ENCODE measurements around the gene LMOD1.
"Not testable (repeated sequence)": the region's sequence is repeated elsewhere in the genome, so short reads cannot be mapped to it uniquely, and the experiment has no call there.

Gene LMOD1

DNA sequence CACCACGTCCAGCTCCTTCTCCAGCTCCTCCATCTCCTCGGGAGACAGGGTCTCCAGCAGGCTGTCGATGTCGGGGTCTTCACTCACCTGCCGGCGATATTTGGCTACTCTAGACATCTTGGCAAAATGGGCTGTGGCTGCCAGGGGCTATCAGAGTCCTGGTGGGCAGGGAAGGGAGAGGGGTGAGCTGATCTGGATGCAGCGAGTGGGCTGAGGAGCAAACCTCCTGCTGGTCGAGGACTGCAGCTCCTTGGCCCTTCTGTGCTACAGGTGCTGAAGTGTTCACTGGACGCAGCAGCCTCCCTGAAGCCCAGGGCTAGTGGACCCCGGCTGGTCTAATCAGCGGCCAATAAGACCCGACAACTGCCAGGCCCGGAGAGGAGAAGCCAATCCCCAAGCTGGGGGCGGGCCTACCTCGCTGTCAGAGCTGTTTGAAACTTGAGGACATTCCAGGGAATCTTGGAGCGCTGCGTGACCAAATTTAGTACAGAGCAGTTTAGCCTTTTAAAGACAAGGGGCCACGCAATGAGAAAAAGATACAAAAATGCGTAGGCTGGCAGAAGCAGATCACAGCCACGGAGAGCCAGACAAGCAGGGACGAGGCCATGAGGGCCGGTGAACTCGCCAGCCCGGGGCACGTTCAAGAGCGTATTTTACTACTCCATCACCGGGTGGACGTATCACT, at the start of gene LMOD1:
LMOD1 (minus strand) TSS at position 325 of the 685 bp plus-strand sequence; CDS start at position 117, 208 bp downstream.
- DNase-seq: peak; percentile 80

DNA sequence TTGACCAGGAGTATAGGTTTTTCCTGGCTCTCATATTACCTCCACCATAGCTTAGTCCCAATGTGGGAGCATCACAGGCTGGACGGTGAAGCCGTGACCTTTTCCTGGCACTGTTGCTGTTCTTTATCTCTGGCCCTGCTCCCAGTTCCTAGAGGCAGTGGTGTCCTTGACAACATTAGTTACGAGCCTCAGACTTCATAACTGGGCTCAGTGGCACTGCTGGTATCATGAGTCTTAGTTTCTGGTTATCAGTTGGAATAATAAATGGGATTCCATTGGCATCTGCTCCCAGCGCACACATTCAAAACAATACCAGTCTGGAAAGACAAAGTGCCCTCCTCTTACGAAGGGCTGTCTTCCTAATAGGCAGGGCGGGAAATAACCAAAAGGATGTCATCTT, 44.1 kb upstream of the LMOD1 start:
- no peak for DNase-seq

DNA sequence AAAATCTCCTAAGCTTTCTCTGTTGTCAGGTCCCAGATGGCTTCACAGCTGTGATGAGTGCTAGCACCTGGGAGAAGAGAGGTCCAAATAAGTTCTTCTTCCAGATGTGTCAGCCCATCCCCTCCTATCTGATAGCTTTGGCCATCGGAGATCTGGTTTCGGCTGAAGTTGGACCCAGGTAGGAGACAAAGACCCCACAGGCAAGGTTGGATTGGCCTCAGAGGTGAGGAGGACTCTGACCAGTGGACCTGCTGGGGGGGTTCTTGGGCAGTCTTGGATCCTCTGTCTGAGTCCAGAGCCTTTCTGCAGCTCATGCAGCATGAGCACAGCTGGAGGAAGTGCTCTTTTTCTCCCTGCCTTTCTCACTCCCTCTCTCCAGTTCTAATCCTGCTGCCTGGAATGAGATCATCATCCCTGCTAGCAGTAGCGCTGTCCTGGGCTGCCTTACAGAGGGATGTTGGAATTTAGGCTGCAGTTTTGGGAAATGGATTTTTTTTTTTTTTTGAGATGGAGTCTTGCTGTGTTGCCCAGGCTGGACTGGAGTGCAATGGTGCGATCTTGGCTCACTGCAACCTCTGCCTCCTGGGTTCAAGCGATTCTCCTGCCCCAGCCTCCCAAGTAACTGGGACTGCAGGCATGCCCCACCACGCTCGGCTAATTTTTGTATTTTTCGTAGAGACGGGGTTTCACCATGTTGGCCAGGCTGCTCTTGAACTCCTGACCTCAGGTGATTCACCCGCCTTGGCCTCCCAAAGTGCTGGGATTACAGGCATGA, 43.2 kb upstream of the LMOD1 start:
- no peak for DNase-seq

DNA sequence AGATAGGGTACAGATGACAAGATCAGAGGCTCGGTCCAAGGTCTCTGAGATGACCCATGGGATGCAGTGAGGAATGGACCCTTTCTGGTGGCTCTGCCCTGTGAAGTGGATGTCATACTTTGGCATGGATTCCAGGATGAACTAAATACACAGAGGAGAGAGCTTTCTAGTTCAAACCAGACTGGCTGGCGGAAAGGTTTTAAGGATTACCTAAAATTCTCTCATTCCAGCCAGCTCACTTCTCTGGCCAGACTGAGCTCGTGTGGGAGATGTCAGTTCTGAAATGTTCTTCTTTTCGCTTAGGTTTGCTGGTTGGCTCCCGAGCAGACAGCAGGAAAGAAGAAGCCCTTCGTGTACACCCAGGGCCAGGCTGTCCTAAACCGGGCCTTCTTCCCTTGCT, 42.3 kb upstream of the LMOD1 start:
- DNase-seq: no peak

DNA sequence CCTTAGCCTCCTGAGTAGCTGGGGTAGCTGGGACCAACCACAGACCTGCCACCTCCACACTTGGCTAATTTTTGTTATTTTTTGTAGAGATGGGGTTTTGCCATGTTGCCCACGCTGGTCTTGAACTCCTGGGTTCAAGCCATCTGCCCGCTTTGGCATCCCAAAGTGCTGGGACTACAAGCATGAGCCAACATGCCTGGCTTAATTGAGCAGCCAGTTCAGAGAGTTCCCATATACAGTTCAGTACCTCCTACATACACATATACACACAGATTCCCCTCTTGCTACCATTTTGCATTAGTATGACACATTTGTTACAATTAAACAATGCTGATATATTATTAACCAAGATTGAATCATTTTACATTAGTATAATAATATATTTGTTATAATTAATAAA, 39.0 kb upstream of the LMOD1 start:
- DNase-seq: no peak

DNA sequence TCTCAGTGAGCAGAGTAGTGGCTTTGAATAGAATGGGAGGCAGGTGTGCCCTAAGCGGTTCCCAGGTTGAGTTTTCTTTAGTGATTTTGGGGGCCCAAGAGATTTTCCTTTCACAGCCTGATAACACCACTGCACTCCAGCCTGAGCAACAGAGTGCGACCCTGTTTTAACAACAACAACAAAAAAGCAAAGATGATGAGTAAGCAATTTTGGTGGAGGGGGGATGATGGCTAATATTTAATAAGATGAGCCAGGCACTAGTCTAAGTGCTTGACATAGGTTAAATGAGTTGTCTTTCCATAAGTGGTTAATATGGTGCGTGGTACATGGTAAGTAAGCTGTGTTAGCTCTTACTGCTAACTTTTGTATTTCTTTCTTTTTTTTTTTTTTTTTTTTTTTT, 38.1 kb upstream of the LMOD1 start:
- DNase-seq: no peak

DNA sequence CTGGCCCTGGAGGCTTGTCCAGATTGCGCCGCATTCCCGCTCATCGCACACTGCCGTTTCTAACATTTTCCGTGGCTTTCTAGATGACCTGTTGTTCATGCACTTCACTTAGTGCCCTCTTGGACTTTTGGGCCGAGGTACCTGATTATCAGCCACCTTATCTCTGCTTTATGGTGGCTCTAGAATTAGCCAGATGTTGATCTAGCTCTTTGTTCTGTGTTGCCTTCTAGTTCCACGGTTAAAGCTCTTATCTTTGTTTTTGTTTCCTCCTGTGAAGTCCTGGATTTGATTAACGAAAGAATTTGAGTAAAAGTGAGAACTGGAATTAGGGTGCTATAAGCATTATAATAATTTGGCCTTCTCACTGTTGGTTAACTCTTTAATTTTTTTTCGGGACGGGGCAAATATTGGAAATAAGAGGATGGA, 37.0 kb upstream of the LMOD1 start:
- no peak for DNase-seq

DNA sequence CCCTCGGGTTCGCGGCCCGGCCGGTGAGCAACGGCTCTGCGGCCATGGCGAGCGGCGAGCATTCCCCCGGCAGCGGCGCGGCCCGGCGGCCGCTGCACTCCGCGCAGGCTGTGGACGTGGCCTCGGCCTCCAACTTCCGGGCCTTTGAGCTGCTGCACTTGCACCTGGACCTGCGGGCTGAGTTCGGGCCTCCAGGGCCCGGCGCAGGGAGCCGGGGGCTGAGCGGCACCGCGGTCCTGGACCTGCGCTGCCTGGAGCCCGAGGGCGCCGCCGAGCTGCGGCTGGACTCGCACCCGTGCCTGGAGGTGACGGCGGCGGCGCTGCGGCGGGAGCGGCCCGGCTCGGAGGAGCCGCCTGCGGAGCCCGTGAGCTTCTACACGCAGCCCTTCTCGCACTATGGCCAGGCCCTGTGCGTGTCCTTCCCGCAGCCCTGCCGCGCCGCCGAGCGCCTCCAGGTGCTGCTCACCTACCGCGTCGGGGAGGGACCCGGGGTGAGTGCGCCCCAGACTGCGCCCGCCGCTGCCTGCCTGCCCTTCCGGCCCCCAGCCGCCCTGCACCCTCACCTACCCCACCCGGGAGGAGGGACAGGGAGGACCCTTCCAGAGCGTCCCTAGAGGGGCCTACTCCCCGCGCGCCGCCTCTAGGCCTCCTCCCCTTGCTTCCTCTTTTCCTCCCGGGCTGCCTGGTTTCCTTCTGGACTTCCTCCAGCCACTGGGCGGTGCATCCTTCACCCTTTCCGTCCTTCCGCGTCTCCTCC, 36.5 kb upstream of the LMOD1 start, which contains the start of gene RNPEP:
RNPEP (plus strand) TSS at position 26 of the 757 bp plus-strand sequence; CDS start at position 45, 19 bp downstream.
- DNase-seq: peak; percentile 82

DNA sequence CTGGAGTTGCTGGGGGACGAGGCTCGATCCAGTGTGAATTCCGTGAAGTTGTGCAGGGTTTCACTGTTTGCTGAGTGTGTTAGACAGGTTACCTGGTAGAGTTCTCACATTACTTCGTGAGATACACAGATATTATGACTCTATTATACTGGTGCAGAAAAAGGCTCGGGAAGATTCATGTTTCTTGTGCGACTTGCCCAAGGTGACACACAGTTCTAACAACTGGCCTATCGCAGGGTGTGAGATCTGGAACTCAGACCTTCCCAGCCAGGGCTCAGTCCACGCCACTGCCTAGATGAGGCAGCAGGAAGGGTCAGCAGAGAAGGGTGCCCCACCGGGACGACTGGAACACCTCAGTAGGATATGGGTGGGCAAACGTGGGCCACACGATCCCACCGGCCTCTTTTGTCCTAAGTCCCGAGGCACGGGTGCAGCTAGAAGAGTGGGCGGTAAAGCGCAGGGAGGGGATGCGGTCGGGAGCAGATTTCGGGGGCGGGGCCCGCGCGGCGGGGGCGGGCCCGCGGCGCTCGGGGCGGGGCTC, 35.8 kb upstream of the LMOD1 start:
- peak; percentile 86 for DNase-seq

DNA sequence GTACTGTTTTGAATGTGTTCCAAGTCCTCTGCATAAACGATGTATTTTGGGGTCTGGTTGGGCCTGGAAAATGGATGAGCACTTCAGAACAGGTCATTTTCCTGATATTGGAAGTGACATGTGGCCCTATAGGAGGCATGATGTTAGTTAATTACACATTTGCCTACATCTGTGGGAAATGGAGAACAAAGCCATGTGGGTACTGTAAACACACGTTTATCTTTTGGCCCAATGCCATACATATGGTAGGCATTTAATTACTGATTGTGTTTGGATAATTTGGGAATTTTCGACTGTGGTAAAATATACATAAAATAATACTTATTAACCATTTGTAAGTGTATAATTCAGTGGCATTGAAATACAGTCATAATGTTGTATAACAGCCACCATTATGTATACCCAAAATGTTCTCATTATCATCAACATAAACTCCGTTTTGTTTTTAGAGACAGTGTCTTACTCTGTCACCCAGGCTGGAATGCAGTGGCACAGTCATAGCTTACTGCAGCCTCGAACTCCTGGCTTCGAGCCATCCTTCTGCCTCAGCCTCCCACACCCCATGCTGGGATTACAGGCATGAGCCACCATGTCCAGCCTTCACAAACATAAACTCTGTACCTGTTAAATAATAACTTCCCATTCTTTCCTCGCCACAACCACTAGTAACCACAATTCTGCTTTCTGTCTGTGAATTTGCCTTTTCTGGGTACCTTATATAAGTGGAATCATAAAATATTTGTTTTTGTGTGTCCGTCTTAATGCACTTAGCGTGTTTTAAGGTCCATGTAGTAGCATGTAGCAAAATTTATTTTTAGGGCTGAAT, 24.2 kb upstream of the LMOD1 start:
- no peak for DNase-seq

DNA sequence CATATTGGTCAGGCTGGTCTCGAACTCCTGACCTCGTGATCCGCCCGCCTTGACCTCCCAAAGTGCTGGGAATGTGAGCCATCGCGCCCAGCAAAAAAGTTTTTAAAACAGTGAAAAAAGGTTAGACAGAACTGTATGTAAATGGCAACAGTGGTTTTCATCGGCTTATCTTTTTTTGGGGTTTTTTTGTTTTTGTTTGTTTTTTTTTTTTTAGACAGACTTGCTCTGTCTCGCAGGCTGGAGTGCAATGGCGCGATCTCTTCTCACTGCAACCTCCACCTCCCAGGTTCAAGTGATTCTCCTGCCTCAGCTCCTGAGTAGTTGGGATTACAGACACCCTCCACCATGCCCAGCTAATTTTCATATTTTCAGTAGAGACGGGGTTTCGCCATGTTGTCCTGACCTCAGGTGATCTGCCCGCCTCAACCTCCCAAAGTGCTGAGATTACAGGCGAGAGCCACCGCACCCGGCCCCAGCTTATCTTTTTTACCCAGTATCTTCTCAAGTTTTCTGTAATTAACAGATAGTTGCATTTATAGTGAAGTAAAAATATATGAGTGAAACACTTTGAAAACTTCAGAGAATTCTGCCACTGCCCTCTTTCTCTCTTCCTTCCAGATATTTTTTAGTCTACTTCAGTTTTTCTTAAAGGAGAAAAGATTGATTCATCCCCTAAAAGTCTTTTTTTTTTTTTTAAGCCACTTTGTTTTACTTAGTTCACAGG, 22.0 kb upstream of the LMOD1 start:
- no peak for DNase-seq

DNA sequence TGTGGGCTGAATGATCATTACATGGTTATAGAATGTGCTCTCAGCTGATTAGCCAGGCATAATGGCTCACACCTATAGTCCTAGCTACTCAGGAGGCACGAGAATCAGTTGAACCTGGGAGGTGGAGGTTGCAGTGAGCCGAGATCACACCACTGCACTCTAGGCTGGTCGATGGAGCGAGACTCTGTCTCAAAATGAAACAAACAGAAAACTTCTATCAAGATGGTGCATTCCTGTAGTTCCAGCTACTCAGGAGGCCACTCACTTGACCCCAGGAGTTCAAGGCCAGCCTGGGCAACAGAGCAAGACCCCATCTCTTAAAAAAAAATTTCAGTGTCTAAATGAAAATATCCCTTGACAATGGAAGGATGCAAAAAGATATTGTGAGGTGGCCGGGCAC, 19.8 kb upstream of the LMOD1 start:
- no peak for DNase-seq

DNA sequence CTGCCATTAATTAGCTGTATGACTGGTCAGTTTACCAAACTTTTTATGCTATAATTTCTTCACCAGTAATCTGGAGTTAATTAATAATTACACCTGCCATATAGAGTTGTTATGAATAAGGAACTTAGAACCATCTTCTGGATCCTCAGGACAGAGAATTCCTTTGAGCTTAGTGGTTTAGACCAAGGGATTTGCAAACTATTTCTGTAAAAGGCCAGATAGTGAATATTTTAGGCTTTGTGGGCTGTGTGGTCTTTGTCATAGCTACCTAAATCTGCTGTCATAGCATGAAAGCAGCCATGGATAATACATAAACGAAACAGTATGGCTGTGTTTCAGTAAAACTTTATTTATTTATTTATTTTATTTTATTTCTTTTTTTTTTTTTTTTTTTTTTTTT, 17.9 kb upstream of the LMOD1 start:
- no peak for DNase-seq

DNA sequence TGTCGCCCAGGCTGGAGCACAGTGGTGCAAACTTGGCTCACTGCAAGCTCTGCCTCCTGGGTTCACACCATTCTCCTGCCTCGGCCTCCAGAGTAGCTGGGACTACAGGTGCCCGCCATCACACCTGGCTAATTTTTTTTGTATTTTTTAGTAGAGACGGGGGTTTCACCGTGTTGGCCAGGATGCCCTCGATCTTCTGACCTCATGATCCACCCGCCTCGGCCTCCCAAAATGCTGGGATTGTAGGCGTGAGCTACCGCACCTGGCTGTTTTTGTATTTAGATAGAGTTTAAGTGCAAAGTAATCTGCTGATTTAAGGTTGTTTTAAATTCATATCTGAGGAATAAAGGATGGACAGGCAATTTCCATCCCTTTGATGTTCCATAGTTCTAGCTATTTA, 16.0 kb upstream of the LMOD1 start:
- DNase-seq: not testable (repeated sequence)

DNA sequence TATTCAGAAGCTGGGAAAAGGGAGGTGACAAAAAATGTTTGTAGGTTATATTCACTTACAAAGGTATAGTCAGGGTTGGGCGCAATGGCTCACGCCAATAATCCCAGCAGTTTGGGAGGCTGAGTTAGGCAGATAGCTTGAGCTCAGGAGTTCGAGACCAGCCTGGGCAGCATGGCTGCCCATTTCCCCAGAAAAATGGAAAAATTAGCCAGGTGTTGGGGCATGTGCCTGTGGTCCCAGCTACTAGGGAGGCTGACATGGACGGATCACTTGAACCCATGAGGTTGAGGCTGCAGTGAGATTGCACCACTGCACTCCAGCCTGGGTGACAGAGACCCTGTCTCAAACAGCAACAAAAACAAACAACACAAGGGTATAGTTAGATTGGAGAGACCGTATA, 12.0 kb upstream of the LMOD1 start:
- no peak for DNase-seq

DNA sequence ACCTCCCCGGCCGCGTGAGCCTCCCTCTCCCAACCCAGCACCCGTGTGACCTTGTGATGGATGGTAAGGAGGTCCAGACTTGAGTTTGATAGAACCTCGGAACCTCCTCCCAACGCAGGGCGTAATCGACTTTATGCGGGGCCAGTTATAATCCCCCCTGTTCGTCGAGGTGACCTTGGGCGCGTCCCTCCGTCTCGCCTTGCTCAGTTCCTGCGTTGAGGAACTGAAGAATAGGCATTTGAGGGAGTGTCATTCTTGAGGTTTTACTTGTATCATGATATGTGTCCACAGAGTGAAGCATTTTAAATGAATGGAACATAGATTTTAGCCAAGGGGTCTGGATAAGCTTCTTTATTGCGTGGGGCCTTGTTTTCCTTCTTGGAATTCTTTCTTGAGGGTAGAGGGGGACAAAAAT, 9.4 kb upstream of the LMOD1 start:
- DNase-seq: no peak

DNA sequence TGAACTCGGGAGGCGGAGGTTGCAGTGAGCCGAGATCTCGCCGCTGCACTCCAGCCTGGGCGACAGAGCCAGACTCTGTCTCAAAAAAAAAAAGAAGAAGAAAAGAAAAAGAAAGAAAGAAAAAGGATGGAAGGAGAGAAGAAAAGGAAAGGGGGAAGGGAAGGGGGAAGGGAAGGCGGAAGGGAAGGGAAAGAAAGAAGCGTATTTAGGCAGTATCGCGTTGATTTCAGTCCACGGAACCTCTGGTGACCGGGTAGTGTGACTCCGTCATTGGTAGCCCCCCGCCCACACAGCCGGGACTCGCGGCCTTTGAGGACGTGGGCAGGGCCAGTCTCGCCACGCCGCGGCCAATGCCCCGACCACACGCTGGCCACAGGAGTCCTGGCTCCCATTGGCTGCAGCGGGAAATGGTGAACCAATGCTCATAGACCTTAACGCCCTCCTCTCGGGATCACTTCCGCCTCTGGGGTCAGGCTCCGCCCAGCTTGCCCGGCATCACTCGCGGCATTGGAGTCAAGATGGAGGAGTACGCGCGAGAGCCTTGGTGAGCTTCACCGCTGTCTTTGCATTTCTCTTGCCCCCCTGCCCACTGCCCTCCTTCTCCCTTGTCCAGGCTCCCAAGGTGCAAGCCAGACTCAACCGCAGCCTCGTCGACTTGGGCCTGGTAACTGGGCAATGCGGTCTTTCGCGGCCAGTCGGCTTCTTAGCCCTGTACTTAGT, 8.8 kb upstream of the LMOD1 start, which contains the start of gene TIMM17A:
TIMM17A (plus strand) TSS at position 495 of the 720 bp plus-strand sequence; CDS start at position 519, 24 bp downstream.
- DNase-seq: peak; percentile 98

DNA sequence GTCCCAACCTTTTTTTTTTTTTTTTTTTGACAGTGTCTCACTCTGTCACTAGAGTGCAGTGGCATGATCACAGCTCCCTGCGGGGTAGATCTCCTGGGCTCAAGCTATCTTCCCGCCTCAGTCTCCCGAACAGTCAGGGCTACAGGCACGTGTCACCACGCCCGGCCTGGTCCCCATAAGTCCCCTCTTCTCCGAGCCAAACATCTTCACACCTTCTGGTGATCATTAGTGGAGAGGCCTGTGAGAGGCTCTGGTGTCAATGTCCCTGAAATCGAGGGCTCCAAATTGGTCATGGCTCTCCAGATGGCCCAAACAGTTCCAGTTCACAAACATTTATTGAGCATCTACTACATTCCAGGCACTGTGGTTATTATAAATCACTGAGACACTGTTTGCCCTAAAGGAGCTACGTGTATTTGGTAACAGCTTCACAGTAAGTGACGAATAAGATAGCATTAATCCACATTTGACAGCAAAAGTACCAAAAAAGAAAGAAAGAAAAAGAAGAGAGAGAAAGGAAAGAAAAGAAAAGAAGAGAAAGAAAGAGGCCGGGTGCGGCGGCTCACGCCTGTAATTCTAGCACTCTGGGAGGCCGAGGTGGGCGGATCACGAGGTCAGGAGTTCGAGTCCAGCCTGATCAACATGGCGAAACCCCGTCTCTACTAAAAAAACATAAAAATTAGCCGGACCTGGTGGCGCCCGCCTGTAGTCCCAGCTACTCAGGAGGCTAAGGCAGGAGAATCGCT, 8.1 kb upstream of the LMOD1 start:
- DNase-seq: no peak

DNA sequence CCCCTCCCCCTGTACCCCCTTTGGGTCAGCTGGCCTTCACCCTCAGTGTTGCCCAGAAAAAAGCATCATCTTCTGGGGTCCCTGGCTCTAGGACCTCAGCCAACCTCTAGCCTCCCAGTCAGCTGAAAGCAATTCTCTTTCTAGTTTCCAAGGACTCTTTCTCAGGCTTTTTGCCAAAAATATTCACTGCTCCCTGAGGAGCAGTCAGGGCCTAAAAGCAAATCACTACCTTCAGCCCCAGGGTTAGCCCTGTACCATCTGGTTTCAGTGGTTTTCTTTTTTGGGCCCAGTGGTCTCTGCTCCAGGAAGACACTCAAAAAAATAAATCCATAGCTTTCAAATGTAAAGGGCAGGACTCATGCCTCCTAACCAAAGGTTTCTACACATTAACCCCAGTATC, 3.1 kb upstream of the LMOD1 start:
- no peak for DNase-seq

DNA sequence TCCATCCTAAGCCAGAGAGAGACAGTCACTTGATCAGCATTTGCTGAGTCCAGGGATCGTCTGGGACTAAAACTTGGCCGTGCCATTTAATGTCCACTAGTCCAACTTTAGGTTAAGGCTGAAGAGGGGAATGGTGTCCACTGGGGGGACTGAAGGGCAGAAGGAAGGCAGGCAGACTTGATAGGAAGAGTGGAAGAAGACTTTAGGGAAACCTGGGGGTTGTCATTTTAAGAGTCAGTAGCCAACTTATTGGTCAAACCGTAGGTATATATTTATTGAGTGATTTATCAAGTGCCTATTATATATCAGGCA, 1.3 kb upstream of the LMOD1 start:
- no peak for DNase-seq

Data from right forelimb (tissue), 1 donor.